TTC549 (cell line): ENCODE results near the gene KRTAP2-4.
"Not testable (repeated sequence)": the region's sequence is repeated elsewhere in the genome, so short reads cannot be mapped to it uniquely, and the experiment has no call there.

Experiments used
- FAIRE-seq: peaks from 2 replicates; lab custom pipeline; 2012; peaks lifted over from hg19 to GRCh38; lab: Jason Lieb, UNC

KRTAP2-4 gene

DNA sequence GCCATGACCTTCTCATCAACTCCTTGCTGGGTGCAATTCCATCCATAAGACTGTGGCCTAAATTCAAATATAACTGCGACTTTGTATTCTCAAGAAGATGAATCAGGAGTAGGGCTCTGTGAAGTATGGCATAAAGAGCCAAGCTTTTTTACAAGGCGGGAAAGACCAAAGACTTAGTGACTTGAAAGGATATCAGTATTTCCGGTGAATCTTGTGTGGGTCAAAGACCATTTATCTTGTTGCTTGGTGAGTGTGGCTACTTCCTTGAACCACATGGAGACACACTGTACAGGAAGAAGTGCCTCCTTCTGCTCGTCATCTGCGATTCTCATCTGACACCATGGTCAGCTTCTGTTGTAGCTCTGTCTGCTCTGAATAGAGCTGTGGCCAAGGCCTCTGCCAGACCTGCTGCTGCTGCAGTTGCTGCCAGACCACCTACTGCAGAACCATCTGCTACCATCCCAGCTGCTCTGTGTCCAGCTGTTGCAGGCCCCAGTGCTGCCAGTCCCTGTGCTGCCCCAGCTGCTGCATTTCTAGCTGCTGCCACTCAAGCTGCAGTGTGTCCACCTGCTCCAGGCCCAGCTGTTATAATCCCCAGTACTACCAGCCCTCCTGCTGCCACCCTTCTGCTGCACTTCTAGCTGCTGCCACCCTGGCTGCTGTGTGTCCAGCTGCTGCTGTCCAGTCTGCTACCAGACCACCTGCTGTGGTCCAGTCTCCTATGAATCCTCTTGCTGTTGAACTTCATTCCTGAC lies 6.1 kb upstream of the KRTAP2-4 start:
- no peak for FAIRE-seq

GRCh38 chr17:41069031-41069430 lies 3.4 kb upstream of the KRTAP2-4 start:
- FAIRE-seq: no peak

DNA sequence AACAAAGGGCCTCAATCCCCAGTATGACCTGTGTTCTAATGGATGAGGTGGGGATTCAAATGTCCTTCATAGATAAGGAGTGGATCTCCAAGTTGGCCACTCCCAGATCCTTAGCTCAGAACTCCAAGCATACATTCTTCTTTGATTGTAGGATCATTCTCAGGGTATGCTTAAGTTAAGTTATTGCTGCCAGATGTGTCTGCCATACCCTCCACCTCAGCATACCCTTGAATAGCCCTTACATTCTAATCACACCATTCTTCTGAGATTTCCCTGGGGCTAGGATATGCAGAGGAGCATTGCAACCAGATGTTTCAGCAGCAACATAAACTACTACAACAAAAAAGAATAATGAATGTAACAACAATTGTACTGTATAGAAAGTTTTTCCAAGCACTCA lies 1.6 kb upstream of the KRTAP2-4 start:
- no peak for FAIRE-seq

- FAIRE-seq: not testable (repeated sequence)
Measured at GRCh38 chr17:41065016-41065689, 526 bp downstream of the KRTAP2-4 start.

GRCh38 chr17:41064301-41064700 lies 1.4 kb downstream of the KRTAP2-4 start:
- FAIRE-seq: no peak

DNA sequence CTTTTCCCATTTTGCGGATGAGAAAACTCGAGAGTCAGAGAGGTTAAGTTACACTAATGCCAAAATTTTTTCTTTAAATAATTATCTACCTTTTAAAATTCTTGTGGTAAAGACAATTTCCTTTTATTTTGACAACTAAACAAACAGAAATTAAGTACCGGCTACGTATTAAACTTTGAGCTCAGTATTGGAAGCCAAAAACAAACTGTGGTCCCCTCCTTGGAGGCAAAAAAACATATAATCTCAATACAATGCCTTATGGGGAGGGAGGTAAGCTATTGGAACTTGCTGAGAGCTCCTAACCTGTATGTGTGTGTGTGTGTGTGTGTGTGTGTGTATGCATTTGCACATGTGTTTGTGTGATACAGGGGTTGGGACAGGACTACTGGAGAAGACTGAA lies 2.2 kb downstream of the KRTAP2-4 start:
- no peak for FAIRE-seq

DNA sequence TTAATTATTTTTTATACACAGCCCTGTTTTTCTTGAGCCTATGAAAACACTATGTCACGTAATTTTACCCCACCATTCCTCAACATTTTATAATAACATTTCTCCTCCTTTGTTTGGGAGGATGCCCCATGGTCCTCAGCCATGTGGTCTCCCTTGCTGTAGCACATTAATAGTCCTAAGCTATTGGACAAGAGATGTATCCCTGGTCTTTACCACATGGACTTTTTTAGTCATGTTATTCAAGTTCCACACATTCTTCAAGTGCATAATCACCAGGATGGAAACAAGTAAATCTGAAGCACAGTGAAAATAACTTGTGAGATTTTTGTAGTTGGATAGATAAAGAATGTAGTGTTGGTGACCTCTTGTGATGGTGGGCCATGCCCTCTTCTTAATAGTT lies 3.7 kb downstream of the KRTAP2-4 start:
- no peak for FAIRE-seq

- FAIRE-seq: no peak
Measured at GRCh38 chr17:41060052-41060604, 5.6 kb downstream of the KRTAP2-4 start, which contains the start of gene KRTAP2-3. Gene KRTAP2-3 (minus strand): TSS chr17:41060114. CDS start chr17:41060050, 64 bp downstream.

GRCh38 chr17:41059276-41060051 lies 6.2 kb downstream of the KRTAP2-4 start:
- FAIRE-seq: not testable (repeated sequence)

DNA sequence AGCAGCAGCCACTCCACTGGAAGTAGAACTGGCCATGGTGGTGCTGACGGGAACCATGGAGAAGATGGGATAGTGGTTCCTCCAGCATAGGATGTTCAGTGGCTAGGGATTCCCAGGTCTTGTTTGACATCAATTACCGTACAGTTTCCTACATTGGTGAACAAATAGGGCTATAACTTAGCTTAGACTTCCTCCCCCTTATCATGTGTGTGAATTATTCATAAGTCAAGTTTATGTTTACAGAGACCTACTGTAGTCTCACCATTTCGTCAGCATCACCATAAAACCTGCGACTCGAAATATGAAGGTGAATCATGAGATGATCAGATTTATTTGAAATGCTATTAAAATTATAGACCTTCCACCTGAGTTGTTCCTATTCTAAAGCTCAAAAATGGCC lies 6.9 kb downstream of the KRTAP2-4 start:
- no peak for FAIRE-seq

DNA sequence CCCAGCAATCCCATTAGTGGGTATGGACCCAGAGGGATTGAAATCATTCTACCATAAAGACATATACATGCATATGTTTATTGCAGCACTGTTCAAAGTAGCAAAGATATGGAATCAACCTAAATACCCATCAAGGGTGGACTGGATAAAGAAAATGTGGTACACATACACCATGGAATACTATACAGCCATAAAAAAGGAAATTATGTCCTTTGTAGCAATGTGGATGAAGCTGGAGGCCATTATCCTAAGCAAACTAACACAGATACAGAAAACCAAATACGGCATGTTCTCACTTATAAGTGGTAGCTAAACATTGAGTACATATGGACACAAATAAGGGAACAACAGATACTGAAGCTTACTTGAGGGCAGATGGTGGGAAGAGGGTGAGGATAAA lies 8.1 kb downstream of the KRTAP2-4 start:
- FAIRE-seq: no peak

DNA sequence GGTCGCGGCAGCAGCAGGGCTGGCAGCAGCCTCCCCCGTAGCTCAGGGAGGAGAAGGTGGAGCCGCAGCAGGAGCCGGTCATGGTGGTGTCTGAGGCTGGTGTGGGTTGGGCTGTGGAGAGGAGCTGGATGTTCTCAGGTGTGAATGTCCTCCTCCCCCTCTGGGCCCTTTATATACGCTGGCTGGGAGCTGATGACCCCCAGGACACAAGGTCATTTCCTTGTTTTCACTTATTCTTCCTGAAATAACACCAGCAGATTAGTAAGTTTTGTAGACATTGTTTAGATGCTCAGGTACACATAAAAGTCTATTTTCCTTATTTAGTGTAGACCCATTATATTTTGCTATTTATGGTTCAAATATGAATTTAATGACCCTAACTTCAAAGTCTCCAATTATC lies 10.5 kb downstream of the KRTAP2-4 start, which contains the start of gene KRTAP2-2:
KRTAP2-2 (minus strand) TSS at position 101 of the 400 bp plus-strand sequence; CDS start at position 82, 19 bp downstream.
- FAIRE-seq: not testable (repeated sequence)

GRCh38 chr17:41054556-41054955 lies 11.1 kb downstream of the KRTAP2-4 start:
- not testable (repeated sequence) for FAIRE-seq

GRCh38 chr17:41054025-41054424 lies 11.7 kb downstream of the KRTAP2-4 start:
- no peak for FAIRE-seq

- FAIRE-seq: no peak
Measured at GRCh38 chr17:41052566-41052965, 13.1 kb downstream of the KRTAP2-4 start.

DNA sequence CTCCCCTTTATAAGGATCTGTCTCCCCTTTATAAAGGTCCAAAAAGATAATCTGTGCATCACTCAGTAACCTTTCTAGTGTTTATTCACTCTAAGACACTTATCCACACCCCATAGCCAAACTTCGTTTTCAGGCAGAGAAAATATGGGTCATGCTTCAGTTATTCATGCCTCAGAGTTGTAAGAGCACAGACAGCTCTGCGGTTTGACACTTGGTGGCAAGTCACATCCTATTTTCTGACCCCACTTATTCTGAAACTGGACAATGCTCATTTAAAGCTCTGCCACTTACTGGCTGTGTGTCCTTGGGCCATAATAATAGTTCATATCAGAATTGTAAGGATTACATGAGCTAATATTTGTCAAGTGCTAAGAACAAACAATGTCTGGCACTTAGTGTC lies 16.6 kb downstream of the KRTAP2-4 start:
- FAIRE-seq: no peak

DNA sequence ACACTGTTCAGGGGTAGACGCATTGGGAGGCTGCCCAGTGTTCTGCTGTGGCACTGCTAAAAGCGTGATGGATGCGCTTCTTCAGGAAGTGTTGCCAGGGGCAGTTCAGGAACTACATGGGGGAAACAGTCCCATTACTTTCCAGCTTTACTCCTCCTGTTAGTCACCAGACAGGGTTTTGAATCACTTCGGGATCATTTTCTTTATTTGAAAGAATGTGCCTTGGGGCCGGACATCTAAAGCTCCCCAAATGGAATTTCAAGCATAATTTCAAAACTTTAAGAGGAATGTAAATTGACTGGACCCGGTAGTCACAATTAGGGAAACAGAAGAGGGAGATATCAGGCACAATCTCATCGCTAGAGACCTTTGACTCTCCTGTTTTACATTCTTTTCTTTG lies 17.2 kb downstream of the KRTAP2-4 start:
- no peak for FAIRE-seq

GRCh38 chr17:41046735-41047465 lies 18.8 kb downstream of the KRTAP2-4 start, which contains the start of gene KRTAP2-1:
Gene KRTAP2-1 (minus strand): TSS chr17:41047316. CDS start chr17:41047267, 49 bp downstream.
- FAIRE-seq: not testable (repeated sequence)

- FAIRE-seq: no peak
Measured at GRCh38 chr17:41042953-41043352, 22.7 kb downstream of the KRTAP2-4 start.

DNA sequence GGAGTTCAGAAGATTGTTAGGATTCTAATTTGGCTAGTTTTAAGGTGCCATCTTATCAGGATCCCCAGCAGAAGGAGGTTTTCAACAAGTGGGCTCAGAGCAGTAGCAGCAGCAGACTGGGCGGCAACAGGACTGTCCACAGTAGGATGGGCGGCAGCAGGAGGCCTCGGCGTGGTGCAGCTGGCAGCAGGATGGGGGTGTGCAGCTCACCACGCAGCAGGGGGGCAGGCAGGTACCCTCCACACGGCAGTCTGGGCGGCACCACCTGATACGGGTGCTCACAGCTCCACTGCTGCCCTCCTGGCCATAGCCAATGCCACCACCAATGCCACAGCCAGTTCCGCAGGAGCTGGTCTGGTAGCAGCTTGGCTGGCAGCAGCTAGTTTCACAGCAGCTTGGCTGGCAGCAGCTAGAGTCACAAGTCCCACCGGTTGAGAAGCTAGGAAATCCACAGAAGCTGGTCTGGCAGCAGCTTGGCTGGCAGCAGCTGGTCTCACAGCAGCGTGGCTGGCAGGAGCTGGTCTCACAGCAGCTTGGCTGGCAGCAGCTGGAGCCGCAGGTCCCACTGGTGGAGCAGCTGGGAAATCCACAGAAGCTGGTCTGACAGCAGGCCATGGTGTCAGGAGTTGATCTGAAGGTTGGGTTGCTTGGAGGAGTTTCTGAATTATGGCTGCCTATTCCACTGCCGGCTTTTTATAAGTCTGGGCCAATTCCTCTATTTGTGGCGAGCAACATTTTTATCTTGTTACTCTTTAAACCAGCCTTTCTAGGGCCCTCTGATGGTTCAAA lies 24.7 kb downstream of the KRTAP2-4 start, which contains the start of gene KRTAP1-1:
KRTAP1-1 (minus strand) TSS at position 668 of the 789 bp plus-strand sequence; CDS start at position 615, 53 bp downstream.
- FAIRE-seq: not testable (repeated sequence)
